HG03565 (cell line): ENCODE measurements around the gene THBS3.
"Not testable (repeated sequence)": the region's sequence is repeated elsewhere in the genome, so short reads cannot be mapped to it uniquely, and the experiment has no call there.

Source experiments
- ATAC-seq: cut with Tn5 transposase; IDR thresholded peaks from one replicate; pipeline ENCODE4 v1.9.1; 2021; ENCODE audit warnings: mild to moderate bottlenecking, moderate library complexity; ENCODE audit not compliant: unreplicated experiment

Gene THBS3

DNA sequence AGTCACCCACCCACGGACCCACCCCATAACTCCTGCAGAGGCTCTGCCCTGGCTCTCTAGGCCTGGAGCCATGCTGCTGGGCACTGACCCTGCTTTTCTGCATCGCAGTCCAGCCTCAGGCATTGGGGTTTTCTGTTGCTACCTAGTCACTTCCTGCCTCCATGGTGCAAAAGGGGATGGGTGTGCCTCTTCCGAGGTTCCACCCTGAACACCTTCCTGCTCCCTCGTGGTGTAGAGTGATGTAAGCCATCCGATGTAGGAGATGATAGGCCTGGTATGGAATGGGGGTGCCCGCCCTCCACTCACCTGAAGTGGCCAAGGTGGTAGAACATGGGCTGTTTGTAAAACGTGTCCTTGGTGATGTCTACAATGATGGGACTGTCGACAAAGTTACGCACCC lies 27.7 kb upstream of the THBS3 start:
- ATAC-seq = not testable (repeated sequence)

DNA sequence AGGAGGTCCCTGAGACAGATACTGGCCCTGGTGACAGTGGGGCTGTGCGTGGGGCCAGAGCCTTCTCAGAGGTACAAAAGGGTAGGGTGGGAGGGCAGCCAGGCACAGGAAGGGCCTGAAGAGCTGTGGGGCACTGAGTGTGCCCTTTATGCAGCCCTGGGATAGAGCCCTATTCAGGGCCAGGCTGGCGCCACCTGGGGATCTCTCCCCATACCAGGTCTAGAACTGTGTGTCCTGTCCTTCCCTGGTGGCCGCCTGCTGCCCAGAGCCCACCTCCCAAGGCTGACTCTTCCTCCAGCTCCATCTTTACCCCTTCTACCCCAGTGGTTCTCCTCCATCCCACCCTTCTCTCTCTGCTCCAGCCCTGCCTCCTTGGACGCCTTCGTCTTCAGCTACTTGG lies 25.8 kb upstream of the THBS3 start:
- not testable (repeated sequence) for ATAC-seq

DNA sequence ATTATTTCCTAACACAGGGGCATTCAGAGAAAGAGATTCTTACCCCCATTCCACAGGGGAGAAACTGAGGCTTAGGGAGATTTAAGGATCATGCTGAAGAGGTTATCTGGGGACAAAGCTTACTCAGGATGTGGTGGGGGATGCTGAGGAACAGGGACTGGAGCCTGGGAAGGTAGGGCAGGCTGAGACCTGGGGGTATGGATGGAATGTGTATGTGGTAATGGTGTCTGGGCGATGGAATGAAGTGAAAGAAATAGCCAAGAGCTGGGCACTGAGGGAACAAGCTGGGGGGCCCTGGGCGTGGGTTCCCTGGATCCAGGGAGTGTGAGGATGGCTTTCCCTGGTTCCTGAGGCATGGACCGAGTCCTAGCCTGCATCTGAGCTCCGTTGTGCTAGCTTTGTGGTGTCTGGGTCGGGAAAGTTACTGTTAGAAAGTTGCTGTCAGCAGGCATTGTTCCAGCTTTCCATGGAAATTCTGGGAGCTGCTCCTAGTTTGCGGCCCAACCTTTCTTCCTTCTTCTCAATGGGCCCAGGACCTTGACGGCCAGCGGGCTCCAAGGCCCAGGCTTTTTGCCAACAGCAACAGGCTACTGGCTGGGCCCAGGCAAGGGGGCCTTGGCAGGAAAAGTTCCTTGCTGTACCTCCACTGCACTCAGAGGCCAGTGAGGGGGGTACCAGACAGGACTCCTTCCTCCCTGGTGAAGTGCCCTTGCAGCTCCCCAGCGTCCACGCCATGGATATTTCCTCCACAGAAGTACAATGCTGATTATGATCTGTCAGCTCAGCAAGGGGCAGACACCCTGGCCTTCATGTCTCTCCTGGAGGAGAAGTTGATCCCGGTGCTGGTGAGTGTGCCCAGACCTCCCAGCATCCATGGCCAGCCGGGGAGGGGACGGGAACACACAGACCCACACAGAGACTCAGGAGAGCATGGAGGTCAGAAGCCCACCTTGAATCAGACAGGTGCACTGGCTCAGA lies 24.6 kb upstream of the THBS3 start:
- not testable (repeated sequence) for ATAC-seq

DNA sequence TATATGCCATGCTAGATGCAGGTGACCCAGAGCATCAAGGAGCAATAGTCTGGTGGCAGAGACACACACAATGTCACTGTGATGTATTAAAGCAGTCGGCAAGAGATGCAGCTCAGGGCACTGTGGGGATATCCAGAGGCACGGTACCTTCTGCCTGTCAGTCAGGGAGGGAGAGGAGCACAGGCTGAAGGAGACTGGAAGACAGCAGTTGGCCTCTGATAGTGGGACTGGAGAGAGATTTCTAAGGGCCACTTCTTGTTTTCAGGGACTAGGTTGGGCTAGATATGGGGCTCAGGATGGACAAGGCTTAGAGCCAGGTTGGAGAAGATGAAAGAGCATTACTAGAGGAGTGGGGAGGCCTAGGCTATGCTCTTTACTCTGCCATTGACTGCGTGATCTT lies 23.6 kb upstream of the THBS3 start:
- not testable (repeated sequence) for ATAC-seq

DNA sequence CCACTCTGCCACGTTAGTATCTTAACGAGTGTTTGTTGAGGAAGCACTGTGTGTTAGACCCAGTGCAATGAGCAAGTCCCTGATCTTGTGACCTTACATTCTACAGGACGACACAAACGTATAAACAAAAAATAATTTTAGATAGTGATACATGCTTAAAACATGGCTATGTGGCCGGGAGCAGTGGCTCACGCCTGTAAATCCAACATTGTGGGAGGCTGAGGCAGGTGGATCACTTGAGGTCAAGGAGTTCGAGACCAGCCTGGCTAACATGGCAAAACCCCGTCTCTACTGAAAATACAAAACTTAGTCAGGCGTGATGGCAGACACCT lies 20.4 kb upstream of the THBS3 start:
- no peak for ATAC-seq

DNA sequence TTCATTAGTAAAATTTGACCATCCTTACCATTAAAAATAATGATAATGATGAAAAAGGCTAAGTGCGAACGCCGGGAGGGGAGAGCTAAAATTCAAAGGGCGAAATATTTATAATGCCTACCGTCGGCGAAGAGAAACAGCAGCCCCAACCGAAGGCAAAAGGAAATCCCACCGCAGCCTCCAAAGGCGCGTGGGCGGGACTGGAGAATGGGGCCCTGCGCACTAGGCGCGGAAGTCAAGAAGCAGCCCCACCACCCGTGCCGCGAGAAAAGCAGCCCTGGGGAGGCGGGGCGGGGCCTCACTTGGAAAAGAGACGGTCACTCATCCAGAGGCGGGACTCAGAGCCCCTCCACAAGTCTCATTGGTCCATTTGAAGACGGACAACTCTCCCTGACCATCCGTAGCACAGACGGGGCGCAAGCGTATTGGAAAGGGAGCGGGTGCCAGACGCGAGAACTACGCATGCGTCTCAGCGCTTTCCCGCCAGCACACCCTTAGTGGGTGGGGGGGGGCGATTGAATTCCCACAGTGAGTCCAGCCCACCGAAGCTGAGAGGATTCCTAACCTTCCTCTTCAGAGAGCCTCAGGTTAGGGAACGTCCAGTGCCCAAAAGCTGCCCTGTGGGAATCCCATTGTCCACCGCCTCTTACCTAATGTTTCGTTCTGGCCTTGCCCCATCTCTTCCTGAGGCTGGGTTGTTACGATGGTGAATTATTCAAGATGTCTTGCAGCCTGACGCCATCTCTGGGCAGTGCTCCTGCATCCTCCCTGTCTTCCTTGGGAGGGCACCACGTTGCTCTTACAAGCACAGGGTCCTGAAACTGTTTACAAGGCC lies 19.8 kb upstream of the THBS3 start:
- ATAC-seq = peak; percentile 90

DNA sequence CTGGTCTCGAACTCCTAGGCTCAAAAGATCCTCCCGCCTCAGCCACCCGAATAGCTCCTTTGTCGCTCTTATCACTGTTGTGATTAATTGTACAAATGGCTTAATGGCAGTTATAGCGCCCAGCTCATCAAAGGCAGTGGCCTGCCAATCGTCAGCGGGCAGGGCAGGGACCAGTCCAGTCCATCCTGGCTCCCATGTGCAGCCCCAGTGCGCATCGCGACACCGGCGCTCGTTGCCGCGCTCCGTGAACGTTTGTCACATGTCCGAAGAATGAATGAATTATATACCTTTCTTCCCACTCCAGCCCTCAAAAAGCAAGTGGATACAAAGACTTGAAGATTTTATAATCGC lies 19.2 kb upstream of the THBS3 start:
- no peak for ATAC-seq

DNA sequence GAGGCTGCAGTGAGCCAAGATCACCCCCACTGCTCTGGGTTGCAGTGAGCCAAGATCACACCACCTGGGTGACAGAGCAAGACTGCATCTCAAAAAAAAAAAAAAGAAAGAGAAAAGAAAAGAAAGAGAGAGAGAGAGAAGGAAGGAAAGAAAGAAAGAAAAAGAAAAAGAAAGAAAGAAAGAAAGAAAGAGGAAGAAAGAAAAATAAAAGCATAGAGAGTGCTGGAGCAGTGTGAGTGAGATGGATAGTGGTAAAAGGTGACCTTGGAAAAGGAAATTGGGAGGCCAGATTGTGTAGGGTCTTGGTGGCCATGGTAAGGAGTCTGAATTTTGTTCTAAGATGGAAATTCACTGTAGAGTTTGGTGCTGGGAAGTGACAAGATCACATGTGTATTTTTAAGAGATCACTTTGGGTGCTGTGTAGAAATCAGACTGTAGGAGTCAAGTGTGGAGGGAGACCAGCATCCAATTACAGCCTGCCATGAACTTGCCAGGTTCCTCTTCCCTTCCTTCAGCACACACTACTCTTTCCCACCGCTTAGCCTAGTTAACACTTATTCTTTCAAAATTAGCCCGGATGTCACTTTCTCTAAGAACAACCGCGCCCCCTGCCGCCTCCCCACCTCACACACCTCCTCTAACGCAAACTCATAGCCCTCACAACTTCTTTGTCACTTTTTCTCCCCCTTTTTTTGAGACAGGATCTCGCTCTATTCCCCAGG lies 18.7 kb upstream of the THBS3 start:
- no peak for ATAC-seq

DNA sequence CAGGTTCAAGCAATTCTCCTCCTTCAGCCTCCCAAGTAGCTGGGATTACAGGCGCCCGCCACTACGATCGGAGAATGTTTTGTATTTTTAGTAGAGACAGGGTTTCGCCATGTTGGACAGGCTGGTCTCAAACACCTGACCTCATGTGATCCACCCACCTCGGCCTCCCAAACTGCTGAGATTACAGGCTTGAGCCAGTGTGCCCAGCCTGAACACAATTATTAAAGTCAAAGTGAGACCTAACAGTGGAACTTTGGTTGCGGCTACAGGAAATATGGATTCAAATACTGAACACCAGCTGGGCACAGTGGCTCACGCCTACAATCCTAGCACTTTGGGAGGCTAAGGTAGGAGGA lies 17.7 kb upstream of the THBS3 start:
- not testable (repeated sequence) for ATAC-seq

DNA sequence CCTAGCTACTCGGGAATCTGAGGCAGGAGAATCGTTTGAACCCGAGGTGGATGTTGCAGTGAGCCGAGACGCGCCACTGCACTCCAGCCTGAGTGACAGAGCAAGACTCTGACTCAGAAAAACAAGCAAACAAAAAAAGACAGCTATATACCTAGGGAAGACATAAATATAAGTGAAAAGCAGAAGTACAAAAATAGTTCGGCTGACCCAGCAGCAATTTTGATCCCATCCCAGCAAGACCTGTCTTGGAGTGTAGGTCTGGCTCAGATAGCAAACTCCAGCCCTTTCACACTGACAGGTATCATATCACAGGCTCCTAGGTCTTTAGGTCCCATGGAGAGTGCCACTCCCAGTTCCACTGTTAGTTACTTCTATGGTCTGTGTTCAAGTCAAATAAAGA lies 15.3 kb upstream of the THBS3 start:
- ATAC-seq = no peak

DNA sequence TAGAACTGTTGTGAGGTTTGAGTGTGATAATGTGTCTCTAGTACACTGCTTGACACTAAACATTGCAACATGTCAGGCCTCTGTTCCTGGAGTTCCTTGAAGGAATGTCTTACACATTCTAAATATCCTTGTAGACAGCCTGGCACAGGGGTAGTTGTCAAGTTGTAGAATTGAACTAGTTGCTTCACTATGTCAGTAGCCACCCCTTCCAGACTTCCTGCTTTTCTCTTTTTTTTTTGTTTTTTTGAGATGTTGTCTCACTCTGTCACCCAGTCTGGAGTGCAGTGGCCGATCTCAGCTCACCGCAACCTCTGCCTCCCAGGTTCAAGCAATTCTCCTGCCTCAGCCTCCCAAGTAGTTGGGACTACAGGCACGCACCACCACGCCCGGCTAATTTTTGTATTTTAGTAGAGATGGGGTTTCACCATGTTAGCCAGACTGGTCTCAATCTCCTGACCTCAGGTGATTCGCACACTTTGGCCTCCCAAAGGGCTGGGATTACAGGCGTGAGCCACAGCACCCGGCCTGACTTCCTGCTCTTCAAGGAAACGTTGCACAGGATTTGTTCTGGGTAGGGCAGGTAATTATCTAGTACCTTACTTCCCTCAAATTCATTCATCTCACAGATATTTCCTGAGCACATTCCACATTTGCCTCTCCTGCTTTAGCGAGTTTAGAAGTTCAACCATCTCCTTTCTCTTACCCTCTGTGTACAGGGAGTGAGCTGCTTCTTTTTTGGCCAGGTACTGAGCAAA lies 12.7 kb upstream of the THBS3 start:
- ATAC-seq = not testable (repeated sequence)

DNA sequence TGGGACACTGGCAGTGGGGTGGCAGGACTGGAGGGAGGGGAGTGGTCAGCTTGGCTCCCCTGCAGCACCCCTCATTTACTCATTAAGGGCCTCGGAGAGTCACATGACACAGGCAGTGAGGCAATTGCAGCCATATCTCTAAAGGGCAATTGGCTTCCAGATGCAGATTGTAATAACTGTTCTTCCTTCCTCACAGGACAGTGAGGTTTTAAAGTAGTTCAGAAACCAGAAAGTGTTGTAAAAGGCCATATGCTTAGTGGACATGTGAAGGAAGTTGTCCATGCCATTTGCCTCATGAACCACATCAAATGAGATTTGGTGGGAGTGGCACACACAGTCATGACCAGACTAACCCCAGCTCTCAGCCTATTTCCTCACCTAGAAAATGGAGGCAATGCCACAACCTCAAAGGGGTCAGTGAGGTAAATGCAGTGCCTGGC lies 11.9 kb upstream of the THBS3 start:
- no peak for ATAC-seq

DNA sequence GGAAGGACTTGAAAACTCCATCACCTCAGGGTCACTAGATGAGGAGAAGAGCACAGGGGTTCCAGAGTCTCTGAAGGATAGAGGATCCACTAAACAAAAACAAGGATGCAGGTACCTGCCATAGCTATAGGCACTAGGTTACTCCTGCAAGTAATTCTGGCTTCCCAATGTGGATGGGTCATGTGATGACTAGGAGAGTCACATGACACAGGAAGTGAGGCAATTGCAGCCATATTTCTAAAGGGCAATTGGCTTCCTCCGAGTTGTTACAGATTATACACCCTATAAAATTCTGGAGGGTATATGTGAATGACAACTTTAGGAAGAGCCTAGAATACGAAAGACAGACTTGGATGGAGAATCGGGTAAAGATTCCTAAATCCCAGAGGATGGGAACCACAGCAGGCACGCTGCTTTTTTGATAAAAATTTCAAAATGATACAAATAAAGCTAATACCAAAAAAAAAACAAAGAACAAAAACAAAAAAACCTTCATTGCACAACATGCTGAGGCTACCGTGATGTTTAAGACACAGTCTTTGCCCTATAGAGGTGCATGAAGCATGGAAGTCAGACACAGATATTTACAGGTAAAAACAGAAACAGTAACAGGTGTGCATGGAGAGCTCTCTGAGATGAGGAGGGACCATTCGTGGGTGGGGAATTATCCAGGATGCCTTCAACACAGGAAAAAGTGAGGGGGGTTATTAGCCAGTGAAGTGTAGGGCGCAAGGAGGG lies 11.3 kb upstream of the THBS3 start:
- ATAC-seq = no peak

DNA sequence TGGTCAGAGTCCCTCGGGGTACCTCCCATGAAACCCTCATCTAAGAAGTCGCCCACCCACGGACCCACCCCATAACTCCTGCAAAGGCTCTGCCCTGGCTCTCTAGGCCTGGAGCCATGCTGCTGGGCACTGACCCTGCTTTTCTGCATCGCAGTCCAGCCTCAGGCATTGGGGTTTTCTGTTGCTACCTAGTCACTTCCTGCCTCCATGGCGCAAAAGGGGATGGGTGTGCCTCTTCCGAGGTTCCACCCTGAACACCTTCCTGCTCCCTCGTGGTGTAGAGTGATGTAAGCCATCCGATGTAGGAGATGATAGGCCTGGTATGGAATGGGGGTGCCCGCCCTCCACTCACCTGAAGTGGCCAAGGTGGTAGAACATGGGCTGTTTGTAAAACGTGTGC lies 7.0 kb upstream of the THBS3 start:
- not testable (repeated sequence) for ATAC-seq

DNA sequence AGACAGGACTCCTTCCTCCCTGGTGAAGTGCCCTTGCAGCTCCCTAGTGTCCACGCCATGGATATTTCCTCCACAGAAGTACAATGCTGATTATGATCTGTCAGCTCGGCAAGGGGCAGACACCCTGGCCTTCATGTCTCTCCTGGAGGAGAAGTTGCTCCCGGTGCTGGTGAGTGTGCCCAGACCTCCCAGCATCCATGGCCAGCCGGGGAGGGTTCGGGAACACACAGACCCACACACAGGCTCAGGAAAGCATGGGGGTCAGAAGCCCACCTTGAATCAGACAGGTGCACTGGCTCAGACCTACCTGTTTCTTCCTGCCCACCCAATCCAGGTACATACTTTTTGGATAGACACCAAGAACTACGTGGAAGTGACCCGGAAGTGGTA lies 4.3 kb upstream of the THBS3 start:
- not testable (repeated sequence) for ATAC-seq

DNA sequence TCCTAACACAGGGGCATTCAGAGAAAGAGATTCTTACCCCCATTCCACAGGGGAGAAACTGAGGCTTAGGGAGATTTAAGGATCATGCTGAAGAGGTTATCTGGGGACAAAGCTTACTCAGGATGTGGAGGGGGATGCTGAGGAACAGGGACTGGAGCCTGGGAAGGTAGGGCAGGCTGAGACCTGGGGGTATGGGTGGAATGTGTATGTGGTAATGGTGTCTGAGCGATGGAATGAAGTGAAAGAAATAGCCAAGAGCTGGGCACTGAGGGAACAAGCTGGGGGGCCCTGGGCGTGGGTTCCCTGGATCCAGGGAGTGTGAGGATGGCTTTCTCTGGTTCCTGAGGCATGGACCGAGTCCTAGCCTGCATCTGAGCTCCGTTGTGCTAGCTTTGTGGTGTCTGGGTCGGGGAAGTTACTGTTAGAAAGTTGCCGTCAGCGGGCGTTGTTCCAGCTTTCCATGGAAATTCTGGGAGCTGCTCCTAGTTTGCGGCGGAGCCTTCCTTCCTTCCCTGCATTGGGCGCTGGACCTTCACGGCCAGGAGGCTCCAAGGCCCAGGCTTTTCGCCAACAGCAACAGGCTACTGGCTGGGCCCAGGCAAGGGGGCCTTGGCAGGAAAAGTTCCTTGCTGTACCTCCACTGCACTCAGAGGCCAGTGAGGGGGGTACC lies 3.8 kb upstream of the THBS3 start:
- not testable (repeated sequence) for ATAC-seq

DNA sequence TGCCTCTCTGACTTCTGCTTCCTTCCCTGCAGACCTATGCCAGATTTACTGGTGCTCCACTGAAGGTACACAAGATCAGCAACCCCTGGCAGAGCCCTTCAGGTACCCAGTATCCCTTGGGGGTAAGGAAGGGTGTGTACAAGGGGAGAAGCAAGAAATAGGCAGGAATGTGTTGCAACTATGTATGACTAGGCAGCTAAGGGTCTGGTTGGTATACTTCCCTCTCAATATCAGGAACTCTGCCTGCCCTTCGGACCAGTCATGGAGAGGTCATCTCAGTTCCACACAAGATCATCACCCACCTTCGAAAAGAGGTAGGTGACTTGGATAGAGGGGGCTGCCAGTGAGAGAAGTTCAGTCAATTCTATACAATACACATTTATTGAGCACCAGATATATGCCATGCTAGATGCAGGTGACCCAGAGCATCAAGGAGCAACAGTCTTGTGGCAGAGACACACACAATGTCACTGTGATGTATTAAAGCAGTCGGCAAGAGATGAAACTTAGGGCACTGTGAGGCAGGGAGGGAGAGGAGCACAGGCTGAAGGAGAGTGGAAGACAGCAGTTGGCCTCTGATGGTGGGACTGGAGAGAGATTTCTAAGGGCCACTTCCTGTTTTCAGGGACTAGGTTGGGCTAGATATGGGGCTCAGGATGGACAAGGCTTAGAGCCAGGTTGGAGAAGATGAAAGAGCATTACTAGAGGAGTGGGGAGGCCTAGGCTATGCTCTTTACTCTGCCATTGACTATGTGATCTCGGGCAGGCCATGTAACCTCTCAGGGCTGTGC lies 2.8 kb upstream of the THBS3 start:
- ATAC-seq = no peak

DNA sequence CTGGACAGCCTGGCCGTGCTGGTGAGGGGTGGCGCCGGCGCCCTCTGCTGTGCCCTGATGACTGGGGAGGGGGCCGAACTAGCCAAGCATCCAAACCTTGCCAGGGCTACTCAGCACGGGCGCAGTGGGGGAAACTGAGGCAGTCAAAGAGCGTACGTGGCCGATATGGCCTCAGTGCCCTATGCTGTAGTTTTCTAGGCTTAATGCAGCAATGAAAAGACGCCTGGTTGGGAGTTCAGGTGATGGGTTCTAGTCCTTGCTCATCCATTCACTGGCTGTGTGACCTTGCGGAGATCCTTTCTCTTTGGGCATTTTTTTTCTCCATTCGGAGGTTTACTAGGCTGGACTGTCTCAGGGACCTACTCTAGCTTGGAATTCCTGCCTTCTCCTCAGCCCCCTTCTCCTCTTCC lies 1.6 kb upstream of the THBS3 start:
- ATAC-seq = no peak
